WTC11 (cell line): ENCODE results near the gene PLIN4. TPM values are rescaled to one million over a fixed set of nuclear protein-coding genes. Genes with fewer than 3 reads are reported as not detected.

Experiments used
- ATAC-seq: fragments of 200-7000 bp; cut with Tn5 transposase; 2 replicates; pipeline ENCODE4 v1.10.0; 2021; ENCODE audit warnings: mild to moderate bottlenecking, moderate library complexity
- CTCF ChIA-PET: fragments of 300-600 bp; sonication (Branson Sonifier 250); formaldehyde crosslinking; loops from one replicate; lab custom pipeline; 2021; ENCODE audit warnings: antibody characterized with exemption; lab: Charles Lee
- POLR2A ChIA-PET: fragments of 350-600 bp; sonication (Branson Sonifier 250); formaldehyde crosslinking; loops from one replicate; lab custom pipeline; 2021; ENCODE audit warnings: antibody characterized with exemption; lab: Charles Lee
- DNase-seq: peaks from one replicate; pipeline ENCODE4 v3.0.0; 2021; ENCODE audit warnings: low spot score
- H3K27ac Mint-ChIP-seq: 2 replicates; pipeline ENCODE4 v1.8.0; 2021; ENCODE audit warnings: mixed read lengths
- H3K27me3 Mint-ChIP-seq: 2 replicates; pipeline ENCODE4 v1.8.0; 2021; ENCODE audit warnings: low read depth, mild to moderate bottlenecking, moderate library complexity, mixed read lengths
- H3K36me3 Mint-ChIP-seq: 2 replicates; pipeline ENCODE4 v1.8.0; 2021; ENCODE audit warnings: mixed read lengths
- H3K4me1 Mint-ChIP-seq: 2 replicates; pipeline ENCODE4 v1.8.0; 2022; ENCODE audit warnings: mixed read lengths
- H3K4me3 Mint-ChIP-seq: 2 replicates; pipeline ENCODE4 v1.8.0; 2021; ENCODE audit warnings: mild to moderate bottlenecking, moderate library complexity, mixed read lengths
- H3K9me3 Mint-ChIP-seq: 2 replicates; pipeline ENCODE4 v1.8.0; 2021; ENCODE audit warnings: mixed read lengths
- ATF6 ChIP-seq: sonication (generic); formaldehyde crosslinking; IDR thresholded peaks from 2 replicates; pipeline ENCODE4 v1.8.1; 2023; ENCODE audit warnings: mild to moderate bottlenecking, missing genetic modification reagents
- FOXP4 ChIP-seq: sonication (generic); formaldehyde crosslinking; IDR thresholded peaks from 2 replicates; pipeline ENCODE4 v1.8.0; 2022; ENCODE audit warnings: mild to moderate bottlenecking, missing genetic modification reagents
- HMGXB4 ChIP-seq: sonication (generic); formaldehyde crosslinking; IDR thresholded peaks from 2 replicates; pipeline ENCODE4 v1.8.1; 2023; ENCODE audit warnings: mild to moderate bottlenecking, moderate library complexity, missing genetic modification reagents
- NFE2L1 ChIP-seq: sonication (generic); formaldehyde crosslinking; IDR thresholded peaks from 2 replicates; pipeline ENCODE4 v1.8.1; 2023; ENCODE audit warnings: missing genetic modification reagents
- NR3C1 ChIP-seq: sonication (generic); formaldehyde crosslinking; conservative IDR thresholded peaks from 2 replicates; pipeline ENCODE4 v1.8.1; 2023; ENCODE audit warnings: low read depth, mild to moderate bottlenecking, missing genetic modification reagents
- PRRX2 ChIP-seq: fragments of 250-450 bp; sonication (Bioruptor Pico); IDR thresholded peaks from 2 replicates; pipeline ENCODE4 v1.8.0; 2021; ENCODE audit warnings: mild to moderate bottlenecking
- TEAD4 ChIP-seq: sonication (generic); formaldehyde crosslinking; IDR thresholded peaks from 2 replicates; pipeline ENCODE4 v1.8.0; 2022; ENCODE audit warnings: mild to moderate bottlenecking, missing genetic modification reagents
- ZBTB43 ChIP-seq: sonication (generic); formaldehyde crosslinking; IDR thresholded peaks from 2 replicates; pipeline ENCODE4 v1.8.1; 2023; ENCODE audit warnings: mild to moderate bottlenecking, missing genetic modification reagents
- ZNF232 ChIP-seq: sonication (generic); formaldehyde crosslinking; IDR thresholded peaks from 2 replicates; pipeline ENCODE4 v1.8.0; 2022; ENCODE audit warnings: mild to moderate bottlenecking, missing genetic modification reagents
- total RNA-seq: library from RNA; stranded (reverse); gene quantifications from 3 replicates; pipeline ENCODE4 v1.2.3, GENCODE V29; 2021

PLIN4 gene
- total RNA-seq, 1 experiment from 2014 or later = 0.35 TPM

DNA sequence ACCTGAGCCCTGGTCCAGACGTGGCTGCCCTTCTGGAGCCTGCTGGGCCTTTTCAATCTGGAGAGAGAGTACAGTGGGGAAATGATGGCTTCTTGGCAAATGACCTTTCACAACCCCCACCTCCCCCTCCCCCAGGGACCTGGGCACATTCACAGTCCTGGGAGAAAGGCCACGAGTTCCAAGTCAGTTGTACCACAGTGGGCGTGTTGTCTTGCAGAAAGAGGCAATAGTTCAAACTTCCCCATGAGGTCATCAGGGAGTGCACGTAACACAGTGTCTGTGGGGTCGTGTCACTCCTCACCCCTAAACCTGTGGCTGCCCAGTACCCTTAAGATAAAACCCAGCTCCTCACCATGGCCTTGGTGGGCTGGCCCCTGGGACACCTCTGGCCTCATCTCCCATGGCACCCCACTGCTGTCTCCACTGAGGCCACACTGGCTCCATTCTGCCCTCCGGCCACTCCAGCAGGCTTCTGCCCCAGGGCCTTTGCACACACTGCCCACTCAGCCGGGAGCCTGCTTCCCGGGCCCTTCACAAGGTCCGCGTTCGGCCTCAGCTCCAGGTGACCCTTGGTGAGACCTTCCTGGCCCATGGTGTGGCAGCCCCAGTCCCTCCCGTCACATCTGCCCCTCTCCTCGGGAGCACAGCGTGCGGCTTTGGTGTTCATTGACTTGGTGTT is 13.3 kb downstream of the PLIN4 start:
- Mint-ChIP-seq H3K4me1 (no peaks in the 10 kb centered on the region), H3K4me3 (no peak overlapping the region), H3K9me3 (no peaks in the 10 kb centered on the region), H3K27ac (no peak overlapping the region), H3K27me3 (peaks cover 30% of the 10 kb centered on the region), H3K36me3 (peaks cover 15% of the 10 kb centered on the region)
- TF ChIP-seq TEAD4 (no peak), ZNF232 (CRISPR knock-in tag) (no peak), FOXP4 (CRISPR knock-in tag) (no peak), NFE2L1 (CRISPR knock-in tag) (no peak), PRRX2 (CRISPR knock-in tag) (no peak), HMGXB4 (CRISPR knock-in tag) (no peak)
- CTCF ChIA-PET = interaction anchor here (6.7 kb wide), 1 partner anchor 19 kb away, joined by 38 read pairs; no protein-coding TSS in a partner anchor
- POLR2A ChIA-PET = interaction anchor here (0.5 to 1.0 kb wide), 2 partner anchors 59 to 64 kb away, joined by 3 to 4 read pairs; no protein-coding TSS in a partner anchor
- no peak for DNase-seq
- ATAC-seq = no peak

- POLR2A ChIA-PET = interaction anchor here (0.5 to 1.0 kb wide), 2 partner anchors 59 to 64 kb away, joined by 3 to 4 read pairs; no protein-coding TSS in a partner anchor
- H3K9me3 Mint-ChIP-seq = no peaks in the 10 kb centered on the region
- no peak for ATAC-seq
Observed at GRCh38 chr19:4504297-4504701, 14.0 kb downstream of the PLIN4 start.

More at GRCh38 chr19:4504297-4504701, 14.0 kb downstream of the PLIN4 start:
- H3K27ac Mint-ChIP-seq = no peak overlapping the region
- peaks cover 22% of the 10 kb centered on the region for H3K27me3 Mint-ChIP-seq
- CTCF ChIA-PET = interaction anchor here (0.6 to 6.7 kb wide), 2 partner anchors 20 to 227 kb away, joined by 4 to 38 read pairs; no protein-coding TSS in a partner anchor
- no peak for DNase-seq
- no peaks in the 10 kb centered on the region for H3K4me1 Mint-ChIP-seq
- TF ChIP-seq ATF6 (no peak), ZBTB43 (CRISPR knock-in tag) (no peak), HMGXB4 (CRISPR knock-in tag) (no peak), NR3C1 (no peak)
- H3K36me3 Mint-ChIP-seq = peaks cover 18% of the 10 kb centered on the region
- no peak overlapping the region for H3K4me3 Mint-ChIP-seq
